Measurements from ENCODE around the gene EIF3L.

EIF3L gene

GRCh38 chr22:37906364-37907008 lies 57.3 kb downstream of the EIF3L start:
- DNase-seq, result no peak

GRCh38 chr22:37907036-37907954 lies 58.1 kb downstream of the EIF3L start:
- no peak for DNase-seq

- no peak for DNase-seq
Observed at GRCh38 chr22:37909766-37910165, 60.5 kb downstream of the EIF3L start.

GRCh38 chr22:37910890-37911672 lies 61.9 kb downstream of the EIF3L start:
- DNase-seq, result no peak

GRCh38 chr22:37911697-37912096 lies 62.5 kb downstream of the EIF3L start:
- DNase-seq, result no peak

GRCh38 chr22:37912171-37912570 lies 63.0 kb downstream of the EIF3L start:
- no peak for DNase-seq

GRCh38 chr22:37913233-37913721 lies 64.1 kb downstream of the EIF3L start:
- no peak for DNase-seq

GRCh38 chr22:37916311-37916710 lies 67.1 kb downstream of the EIF3L start:
- DNase-seq, result no peak

- no peak for DNase-seq
Observed at GRCh38 chr22:37917874-37918548, 68.8 kb downstream of the EIF3L start.

GRCh38 chr22:37918580-37919270 lies 69.5 kb downstream of the EIF3L start:
- DNase-seq, result no peak

- DNase-seq, result no peak
Observed at GRCh38 chr22:37920126-37920525, 70.9 kb downstream of the EIF3L start.

GRCh38 chr22:37922191-37922590 lies 73.0 kb downstream of the EIF3L start:
- DNase-seq, result no peak

GRCh38 chr22:37923927-37924326 lies 74.7 kb downstream of the EIF3L start:
- no peak for DNase-seq

- DNase-seq, result no peak
Observed at GRCh38 chr22:37924386-37925065, 75.3 kb downstream of the EIF3L start.

GRCh38 chr22:37925330-37925729 lies 76.1 kb downstream of the EIF3L start:
- no peak for DNase-seq

GRCh38 chr22:37925767-37926166 lies 76.5 kb downstream of the EIF3L start:
- no peak for DNase-seq

GRCh38 chr22:37926358-37926757 lies 77.1 kb downstream of the EIF3L start:
- no peak for DNase-seq

GRCh38 chr22:37926771-37927636 lies 77.8 kb downstream of the EIF3L start:
- DNase-seq, result no peak

GRCh38 chr22:37927637-37927936 lies 78.4 kb downstream of the EIF3L start:
- DNase-seq, result no peak

- DNase-seq, result no peak
Observed at GRCh38 chr22:37929390-37929789, 80.2 kb downstream of the EIF3L start.

Measured in NCI-H1048 (cell line).